HS-27A (cell line): Measurements from ENCODE around the gene IGF1R.
"Not testable (repeated sequence)": the region's sequence is repeated elsewhere in the genome, so short reads cannot be mapped to it uniquely, and the experiment has no call there.

Experiments used
- DNase-seq: peaks from one replicate; pipeline ENCODE4 v3.0.0-alpha.2; 2012; ENCODE audit warnings: low read depth, missing footprints

IGF1R gene

GRCh38 chr15:98647774-98648653 lies at the start of gene IGF1R:
TSS of gene IGF1R (plus strand) at chr15:98648539. CDS start at chr15:98649582, 1,043 bp downstream.
- DNase-seq: no peak

GRCh38 chr15:98599909-98600691 lies 48.2 kb upstream of the IGF1R start:
- no peak for DNase-seq

GRCh38 chr15:98604983-98605382 lies 43.4 kb upstream of the IGF1R start:
- DNase-seq: no peak

GRCh38 chr15:98609144-98609852 lies 39.0 kb upstream of the IGF1R start:
- peak; percentile 51 for DNase-seq

GRCh38 chr15:98610991-98611390 lies 37.3 kb upstream of the IGF1R start:
- no peak for DNase-seq

GRCh38 chr15:98611808-98612207 lies 36.5 kb upstream of the IGF1R start:
- DNase-seq: no peak

- no peak for DNase-seq
Observed at GRCh38 chr15:98612490-98613110, 35.7 kb upstream of the IGF1R start.

GRCh38 chr15:98614681-98615080 lies 33.7 kb upstream of the IGF1R start:
- no peak for DNase-seq

- DNase-seq: no peak
Observed at GRCh38 chr15:98616397-98616796, 31.9 kb upstream of the IGF1R start.

- no peak for DNase-seq
Observed at GRCh38 chr15:98617328-98617980, 30.9 kb upstream of the IGF1R start.

GRCh38 chr15:98618576-98618975 lies 29.8 kb upstream of the IGF1R start:
- not testable (repeated sequence) for DNase-seq

GRCh38 chr15:98620020-98620419 lies 28.3 kb upstream of the IGF1R start:
- DNase-seq: no peak

GRCh38 chr15:98621021-98621420 lies 27.3 kb upstream of the IGF1R start:
- DNase-seq: no peak

- DNase-seq: no peak
Observed at GRCh38 chr15:98625614-98626013, 22.7 kb upstream of the IGF1R start.

- DNase-seq: no peak
Observed at GRCh38 chr15:98626153-98626552, 22.2 kb upstream of the IGF1R start.

GRCh38 chr15:98628216-98628615 lies 20.1 kb upstream of the IGF1R start:
- DNase-seq: no peak

- no peak for DNase-seq
Observed at GRCh38 chr15:98635848-98636247, 12.5 kb upstream of the IGF1R start.

GRCh38 chr15:98643115-98643514 lies 5.2 kb upstream of the IGF1R start:
- no peak for DNase-seq

GRCh38 chr15:98646546-98647025 lies 1.8 kb upstream of the IGF1R start:
- DNase-seq: no peak

- DNase-seq: no peak
Observed at GRCh38 chr15:98647026-98647773, 1.1 kb upstream of the IGF1R start.
